Measurements from ENCODE around the gene HLA-DOA.

Gene HLA-DOA

GRCh38 chr6:32962213-32962826, 47.1 kb downstream of the HLA-DOA start:
- DNase-seq (ENCODE audit: low read depth, low spot score): no peak
- TF ChIP-seq CTCF (IDR thresholded peaks at IDR 0.05; ENCODE audit: low read depth, low read length): no peak
- in situ Hi-C loops (cut with HindIII; ENCODE audit: low sequenced_read_pairs): no loop called here
- no peak overlapping the region for H3K4me3 ChIP-seq (ENCODE audit: low read depth, low read length)

GRCh38 chr6:32960563-32960962, 48.8 kb downstream of the HLA-DOA start:
- TF ChIP-seq CTCF (IDR thresholded peaks at IDR 0.05; ENCODE audit: low read depth, low read length): no peak
- in situ Hi-C loops (cut with HindIII; ENCODE audit: low sequenced_read_pairs): no loop called here
- DNase-seq (ENCODE audit: low read depth, low spot score): no peak

GRCh38 chr6:32956176-32956575, 53.2 kb downstream of the HLA-DOA start:
- H3K4me3 ChIP-seq (ENCODE audit: low read depth, low read length): no peak overlapping the region
- TF ChIP-seq CTCF (IDR thresholded peaks at IDR 0.05; ENCODE audit: low read depth, low read length): no peak
- DNase-seq (ENCODE audit: low read depth, low spot score): no peak
- in situ Hi-C loops (cut with HindIII; ENCODE audit: low sequenced_read_pairs): no loop called here

More at GRCh38 chr6:32960563-32960962, 48.8 kb downstream of the HLA-DOA start:
- no peak overlapping the region for H3K4me3 ChIP-seq (ENCODE audit: low read depth, low read length)

- peak; percentile 16 for DNase-seq (ENCODE audit: low read depth, low spot score)
- in situ Hi-C loops (cut with HindIII; ENCODE audit: low sequenced_read_pairs): no loop called here
- H3K4me3 ChIP-seq (ENCODE audit: low read depth, low read length): no peak overlapping the region
- peak; percentile 49 for TF ChIP-seq CTCF (IDR thresholded peaks at IDR 0.05; ENCODE audit: low read depth, low read length)
These were observed 54.2 kb downstream of the HLA-DOA start for GRCh38 chr6:32954986-32955802.

- no peak for DNase-seq (ENCODE audit: low read depth, low spot score)
- TF ChIP-seq CTCF (IDR thresholded peaks at IDR 0.05; ENCODE audit: low read depth, low read length): no peak
- no peak overlapping the region for H3K4me3 ChIP-seq (ENCODE audit: low read depth, low read length)
- in situ Hi-C loops (cut with HindIII; ENCODE audit: low sequenced_read_pairs): no loop called here
These were observed 55.1 kb downstream of the HLA-DOA start for GRCh38 chr6:32954267-32954666.

All from astrocyte of the spinal cord (primary cell).